Measurements from ENCODE around the gene LNX2. TPM values are rescaled to one million over a fixed set of nuclear protein-coding genes. Genes with fewer than 3 reads are reported as not detected.

The LNX2 gene
- total RNA-seq, 2 experiments from 2014 or later, result 4.7 to 4.8 TPM

GRCh38 chr13:27504128-27504867 lies 116.0 kb downstream of the LNX2 start:
- no peaks in the 10 kb centered on the region for H3K9me3 Mint-ChIP-seq (ENCODE audit: low read depth)
- H3K27me3 Mint-ChIP-seq, result no peaks in the 10 kb centered on the region
- intact Hi-C loops (cut with DNase I, micrococcal nuclease), result no loop called here
- ATAC-seq (no peak), DNase-seq (no peak)
- no peaks in the 10 kb centered on the region for H3K36me3 Mint-ChIP-seq (ENCODE audit: low read depth)
- no peak overlapping the region for H3K4me3 Mint-ChIP-seq
- no peaks in the 10 kb centered on the region for H3K4me1 Mint-ChIP-seq
- H3K27ac Mint-ChIP-seq, result no peak overlapping the region
- ChIA-PET CTCF (interaction anchor here (1.4 kb wide), 1 partner anchor 22 kb away, joined by 3 read pairs; no protein-coding TSS in a partner anchor), POLR2A (interaction anchor here (0.6 kb wide), 1 partner anchor 222 kb away, joined by 6 read pairs; no protein-coding TSS in a partner anchor)

- ATAC-seq (no peak), DNase-seq (no peak)
- ChIA-PET CTCF (no interaction called here), POLR2A (no interaction called here)
- intact Hi-C loops (cut with DNase I, micrococcal nuclease), result no loop called here
- Mint-ChIP-seq H3K9me3 (ENCODE audit: low read depth) (no peaks in the 10 kb centered on the region), H3K36me3 (ENCODE audit: low read depth) (no peaks in the 10 kb centered on the region), H3K27ac (no peak overlapping the region), H3K4me3 (no peak overlapping the region), H3K4me1 (no peaks in the 10 kb centered on the region), H3K27me3 (no peaks in the 10 kb centered on the region)
Observed at GRCh38 chr13:27500806-27501534, 119.4 kb downstream of the LNX2 start.

- H3K4me1 Mint-ChIP-seq, result no peaks in the 10 kb centered on the region
- no peaks in the 10 kb centered on the region for H3K27me3 Mint-ChIP-seq
- intact Hi-C loops (cut with DNase I, micrococcal nuclease), result no loop called here
- H3K36me3 Mint-ChIP-seq (ENCODE audit: low read depth), result no peaks in the 10 kb centered on the region
- H3K27ac Mint-ChIP-seq, result no peak overlapping the region
- CTCF ChIA-PET, result no interaction called here
- ATAC-seq (no peak), DNase-seq (no peak)
- H3K9me3 Mint-ChIP-seq (ENCODE audit: low read depth), result no peaks in the 10 kb centered on the region
- POLR2A ChIA-PET, result no interaction called here
- no peak overlapping the region for H3K4me3 Mint-ChIP-seq
Observed at GRCh38 chr13:27497563-27498230, 122.6 kb downstream of the LNX2 start.

GRCh38 chr13:27496536-27497273 lies 123.6 kb downstream of the LNX2 start:
- Mint-ChIP-seq H3K9me3 (ENCODE audit: low read depth) (no peaks in the 10 kb centered on the region), H3K36me3 (ENCODE audit: low read depth) (no peaks in the 10 kb centered on the region), H3K4me1 (no peaks in the 10 kb centered on the region), H3K4me3 (no peak overlapping the region), H3K27ac (no peak overlapping the region), H3K27me3 (no peaks in the 10 kb centered on the region)
- ChIA-PET POLR2A (no interaction called here), CTCF (interaction anchor here (0.6 kb wide), 1 partner anchor 198 kb away, joined by 3 read pairs; no protein-coding TSS in a partner anchor)
- ATAC-seq (no peak), DNase-seq (no peak)
- intact Hi-C loops (cut with DNase I, micrococcal nuclease), result no loop called here

GRCh38 chr13:27496006-27496405 lies 124.3 kb downstream of the LNX2 start:
- ATAC-seq (no peak), DNase-seq (no peak)
- no peaks in the 10 kb centered on the region for H3K9me3 Mint-ChIP-seq (ENCODE audit: low read depth)
- intact Hi-C loops (cut with DNase I, micrococcal nuclease), result no loop called here
- no peaks in the 10 kb centered on the region for H3K4me1 Mint-ChIP-seq
- no peaks in the 10 kb centered on the region for H3K36me3 Mint-ChIP-seq (ENCODE audit: low read depth)
- no peaks in the 10 kb centered on the region for H3K27me3 Mint-ChIP-seq
- H3K27ac Mint-ChIP-seq, result no peak overlapping the region
- ChIA-PET POLR2A (no interaction called here), CTCF (interaction anchor here (0.6 kb wide), 1 partner anchor 198 kb away, joined by 3 read pairs; no protein-coding TSS in a partner anchor)
- no peak overlapping the region for H3K4me3 Mint-ChIP-seq

Other genes starting within 250 kb of the LNX2 start
- 100 to 1,000 TPM; 177 to 208 TPM for gene GTF3A, start 195.9 kb downstream of the LNX2 start, total RNA-seq
- gene MTIF3, start 170.0 kb downstream of the LNX2 start, total RNA-seq, result 10 to 100 TPM; 27.5 to 43.0 TPM
- 100 to 1,000 TPM; 165 to 197 TPM for gene POLR1D, start 1.4 kb upstream of the LNX2 start, total RNA-seq
- not detected for gene GSX1, start 172.0 kb upstream of the LNX2 start, total RNA-seq

All from activated CD4-positive, alpha-beta T cell treated with anti-CD3 and anti-CD28 coated beads for 36 hours (primary cell).